ENCODE results near the gene TBCK.
"Not testable (repeated sequence)": the region's sequence is repeated elsewhere in the genome, so short reads cannot be mapped to it uniquely, and the experiment has no call there.

DNA sequence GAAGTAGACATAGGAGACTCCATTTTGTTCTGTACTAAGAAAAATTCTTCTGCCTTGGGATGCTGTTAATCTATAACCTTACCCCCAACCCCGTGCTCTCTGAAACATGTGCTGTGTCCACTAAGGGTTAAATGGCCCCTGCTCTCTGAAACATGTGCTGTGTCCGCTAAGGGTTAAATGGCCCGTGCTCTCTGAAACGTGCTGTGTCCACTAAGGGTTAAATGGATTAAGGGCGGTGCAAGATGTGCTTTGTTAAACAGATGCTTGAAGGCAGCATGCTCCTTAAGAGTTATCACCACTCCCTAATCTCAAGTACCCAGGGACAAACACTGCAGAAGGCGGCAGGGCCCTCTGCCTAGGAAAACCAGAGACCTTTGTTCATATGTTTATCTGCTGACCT is 5.8 kb upstream of the TBCK start:
- not testable (repeated sequence) for TF ChIP-seq POLR2AphosphoS5 (IDR thresholded peaks at IDR 0.05; ENCODE audit: low read depth, low read length); POLR2A (IDR thresholded peaks at IDR 0.05; ENCODE audit: low read depth, low read length); PAX5 (IDR thresholded peaks at IDR 0.05; ENCODE audit: insufficient read depth, low read length, severe bottlenecking); TAF1 (IDR thresholded peaks at IDR 0.05; ENCODE audit: low read depth, low read length)
